A204.1 (cell line): ENCODE measurements around the gene GXYLT1.
A peak's percentile ranks its signal among the peaks of the same experiment; 100 is the strongest.
"Not testable (repeated sequence)": the region's sequence is repeated elsewhere in the genome, so short reads cannot be mapped to it uniquely, and the experiment has no call there.

ENCODE experiments used
- FAIRE-seq: peaks from 2 replicates; lab custom pipeline; 2012; peaks lifted over from hg19 to GRCh38; lab: Jason Lieb, UNC

Gene GXYLT1

GRCh38 chr12:42094277-42094676, 50.4 kb downstream of the GXYLT1 start:
- no peak for FAIRE-seq

GRCh38 chr12:42091769-42092168, 52.9 kb downstream of the GXYLT1 start:
- no peak for FAIRE-seq

GRCh38 chr12:42090899-42091298, 53.8 kb downstream of the GXYLT1 start:
- peak; percentile 9 for FAIRE-seq

GRCh38 chr12:42086031-42086430, 58.6 kb downstream of the GXYLT1 start:
- no peak for FAIRE-seq

- no peak for FAIRE-seq
Measured at GRCh38 chr12:42085594-42085993, 59.1 kb downstream of the GXYLT1 start.

- no peak for FAIRE-seq
Measured at GRCh38 chr12:42084522-42084921, 60.2 kb downstream of the GXYLT1 start.

- no peak for FAIRE-seq
Measured at GRCh38 chr12:42076976-42077375, 67.7 kb downstream of the GXYLT1 start.

- no peak for FAIRE-seq
Measured at GRCh38 chr12:42070036-42070435, 74.6 kb downstream of the GXYLT1 start.

- FAIRE-seq, result no peak
Measured at GRCh38 chr12:42059127-42059526, 85.5 kb downstream of the GXYLT1 start.

- no peak for FAIRE-seq
Measured at GRCh38 chr12:42056130-42056529, 88.5 kb downstream of the GXYLT1 start.

GRCh38 chr12:42053456-42053855, 91.2 kb downstream of the GXYLT1 start:
- FAIRE-seq, result no peak

GRCh38 chr12:42048980-42049379, 95.7 kb downstream of the GXYLT1 start:
- FAIRE-seq, result not testable (repeated sequence)

- FAIRE-seq, result no peak
Measured at GRCh38 chr12:42039577-42039976, 105.1 kb downstream of the GXYLT1 start.

- no peak for FAIRE-seq
Measured at GRCh38 chr12:42039176-42039575, 105.5 kb downstream of the GXYLT1 start.

GRCh38 chr12:42031847-42032564, 112.7 kb downstream of the GXYLT1 start:
- no peak for FAIRE-seq
